ENCODE results near the gene ETV7.

- TF ChIP-seq CTCF (conservative IDR thresholded peaks at IDR 0.05 in 1 of 2, IDR thresholded peaks at IDR 0.05 in 1 of 2; ENCODE audit: low read depth in 1 of 2, low read length in 2 of 2), result no peak
- no peak for TF ChIP-seq EZH2 (IDR thresholded peaks at IDR 0.05; ENCODE audit: low read length, missing control alignments)
Observed at GRCh38 chr6:36343109-36343680, 44.3 kb downstream of the ETV7 start.

Measured in fibroblast of lung (primary cell).